Esophagus squamous epithelium (tissue), 5 donors: ENCODE measurements around the gene GPRC5C. TPM values are rescaled to one million over a fixed set of nuclear protein-coding genes. Genes with fewer than 3 reads are reported as not detected.
"Not testable (repeated sequence)": the region's sequence is repeated elsewhere in the genome, so short reads cannot be mapped to it uniquely, and the experiment has no call there.

Source experiments
- DNase-seq: peaks from one replicate; lab custom pipeline; 2025; lab: John Stamatoyannopoulos, UW
- H3K27ac ChIP-seq, 4 donors: fragments of 200-600 bp; sonication (generic); one replicate each; pipeline ENCODE4 v1.5.1; 2016 to 2019; ENCODE audit warnings: mild to moderate bottlenecking in 1 of 4
- H3K27me3 ChIP-seq, 4 donors: fragments of 200-600 bp; sonication (generic); 1 replicate in 3 of 4; 2 replicates in 1 of 4; pipeline versions ENCODE4 v1.5.1 to v1.6.0; 2017 to 2021; ENCODE audit warnings: antibody characterized with exemption in 1 of 4
- H3K36me3 ChIP-seq, 3 donors: fragments of 200-600 bp; sonication (generic); one replicate each; pipeline ENCODE4 v1.5.1; 2016 to 2019
- H3K4me1 ChIP-seq, 3 donors: fragments of 200-600 bp; sonication (generic); one replicate each; pipeline ENCODE4 v1.5.1; 2017 to 2019
- H3K4me3 ChIP-seq, 4 donors: fragments of 200-600 bp; sonication (generic); 1 replicate in 3 of 4; 2 replicates in 1 of 4; pipeline ENCODE4 v1.5.1; 2016 to 2019; ENCODE audit warnings: mild to moderate bottlenecking in 2 of 4, moderate library complexity in 1 of 4
- H3K9me3 ChIP-seq, 3 donors: fragments of 200-600 bp; sonication (generic); one replicate each; pipeline ENCODE4 v1.5.1; 2016 to 2019
- CTCF ChIP-seq, 6 experiments: fragments of 450-650 bp in 4 of 6; fragments of 200-600 bp in 2 of 6; sonication (generic) in 2 of 6; IDR thresholded peaks; one replicate each; pipeline ENCODE4 v1.5.1; 2016 to 2019; ENCODE audit warnings: antibody characterized with exemption in 6 of 6, mild to moderate bottlenecking in 4 of 6, moderate library complexity in 4 of 6
- POLR2A ChIP-seq, 4 donors: fragments of 450-650 bp; IDR thresholded peaks; one replicate each; pipeline ENCODE4 v1.6.1; 2017; ENCODE audit warnings: antibody characterized with exemption in 4 of 4, mild to moderate bottlenecking in 4 of 4, moderate library complexity in 3 of 4
- WGBS, 2 donors: methylation state at CpG; one replicate each; pipeline ENCODE4 v1.1.5; 2018; 5-methylcytosine and 5-hydroxymethylcytosine counted together
- intact Hi-C: fragments of 100-400 bp; cut with DNase I; formaldehyde crosslinking; loops from one replicate; pipeline ENCODE4 v1.15.0; 2022
- total RNA-seq, 4 donors: library from RNA; depleted of rRNA; stranded (reverse); fragments of >200 nt; gene quantifications; one replicate each; pipeline ENCODE4 v1.1.0, GENCODE V29; 2016
- donor health status: DM: yes; HTN: yes; CAD: no.

Gene GPRC5C
- total RNA-seq, 4 donors from 2014 or later: 6.3 to 21.6 (median 11.7) TPM

- intact Hi-C loops: no loop called here
- H3K4me3 ChIP-seq: no peak overlapping the region
- DNase-seq: no peak
- WGBS, 2 donors: 80 to 83% methylated on average over 4 of the region's 4 CpGs
- TF ChIP-seq POLR2A (IDR thresholded peaks at IDR 0.05): no peak
- no peak for TF ChIP-seq CTCF (IDR thresholded peaks at IDR 0.05)
- peaks cover 0 to 7% (median 0%) of the 10 kb centered on the region in 3 donors for H3K4me1 ChIP-seq
- H3K27ac ChIP-seq: no peak overlapping the region
- no peaks in the 10 kb centered on the region for H3K27me3 ChIP-seq
- H3K36me3 ChIP-seq: no peaks in the 10 kb centered on the region
- H3K9me3 ChIP-seq: no peaks in the 10 kb centered on the region
These were observed 35.3 kb upstream of the GPRC5C start for GRCh38 chr17:74396567-74396966.

GRCh38 chr17:74402048-74402447, 29.8 kb upstream of the GPRC5C start:
- 85 to 96% methylated on average over 6 to 7 of the region's 7 CpGs for WGBS, 2 donors
- intact Hi-C loops: no loop called here
- H3K4me3 ChIP-seq: no peak overlapping the region

GRCh38 chr17:74403512-74404137, 28.3 kb upstream of the GPRC5C start:
- WGBS, 2 donors: 52 to 72% methylated on average over 7 to 10 of the region's 12 CpGs

More at GRCh38 chr17:74402048-74402447, 29.8 kb upstream of the GPRC5C start:
- Histone ChIP-seq H3K27ac (no peak overlapping the region), H3K9me3 (no peaks in the 10 kb centered on the region), H3K4me1 (no peaks in the 10 kb centered on the region), H3K36me3 (no peaks in the 10 kb centered on the region), H3K27me3 (peaks cover 0 to 28% (median 0%) of the 10 kb centered on the region in 4 donors)
- TF ChIP-seq CTCF (IDR thresholded peaks at IDR 0.05) (no peak), POLR2A (IDR thresholded peaks at IDR 0.05) (no peak)
- no peak for DNase-seq

GRCh38 chr17:74404218-74404617, 27.7 kb upstream of the GPRC5C start:
- Histone ChIP-seq H3K36me3 (no peaks in the 10 kb centered on the region), H3K4me3 (no peak overlapping the region), H3K27ac (no peak overlapping the region), H3K27me3 (peaks cover 0 to 28% (median 0%) of the 10 kb centered on the region in 4 donors), H3K9me3 (no peaks in the 10 kb centered on the region), H3K4me1 (no peaks in the 10 kb centered on the region)
- TF ChIP-seq POLR2A (IDR thresholded peaks at IDR 0.05) (no peak), CTCF (IDR thresholded peaks at IDR 0.05) (no peak)
- WGBS, 2 donors: 100% methylated on average over 1 of the region's 7 CpGs; no CpG with 5 or more reads in 1 of the 2 donors
- intact Hi-C loops: no loop called here
- no peak for DNase-seq

More at GRCh38 chr17:74403512-74404137, 28.3 kb upstream of the GPRC5C start:
- Histone ChIP-seq H3K9me3 (no peaks in the 10 kb centered on the region), H3K4me1 (no peaks in the 10 kb centered on the region), H3K36me3 (no peaks in the 10 kb centered on the region), H3K27ac (no peak overlapping the region), H3K4me3 (no peak overlapping the region), H3K27me3 (peaks cover 0 to 28% (median 0%) of the 10 kb centered on the region in 4 donors)
- TF ChIP-seq POLR2A (IDR thresholded peaks at IDR 0.05): no peak
- no peak for TF ChIP-seq CTCF (IDR thresholded peaks at IDR 0.05)
- intact Hi-C loops: no loop called here
- no peak for DNase-seq

- H3K27me3 ChIP-seq: peaks cover 0 to 30% (median 0%) of the 10 kb centered on the region in 4 donors
- no peaks in the 10 kb centered on the region for H3K9me3 ChIP-seq
- H3K4me1 ChIP-seq: no peaks in the 10 kb centered on the region
- TF ChIP-seq CTCF (IDR thresholded peaks at IDR 0.05) (no peak), POLR2A (IDR thresholded peaks at IDR 0.05) (no peak)
- H3K4me3 ChIP-seq: no peak overlapping the region
- intact Hi-C loops: no loop called here
- H3K36me3 ChIP-seq: no peaks in the 10 kb centered on the region
- H3K27ac ChIP-seq: no peak overlapping the region
- DNase-seq: no peak
- WGBS, 2 donors: 58 to 68% methylated on average over 6 of the region's 6 CpGs
These were observed 27.1 kb upstream of the GPRC5C start for GRCh38 chr17:74404789-74405188.

GRCh38 chr17:74405311-74405710, 26.6 kb upstream of the GPRC5C start:
- H3K27ac ChIP-seq, H3K9me3 ChIP-seq, intact Hi-C loops, DNase-seq, H3K4me3 ChIP-seq, H3K36me3 ChIP-seq, H3K4me1 ChIP-seq: not testable (repeated sequence)
- H3K27me3 ChIP-seq: peaks cover 0 to 35% (median 0%) of the 10 kb centered on the region in 4 donors
- 93 to 94% methylated on average over 3 to 5 of the region's 5 CpGs for WGBS, 2 donors
